HuH-7 (cell line): Measurements from ENCODE around the gene CTNNA3.
"Not testable (repeated sequence)": the region's sequence is repeated elsewhere in the genome, so short reads cannot be mapped to it uniquely, and the experiment has no call there.

Source experiments
- DNase-seq: peaks from one replicate; pipeline ENCODE4 v3.0.0; 2011; ENCODE audit warnings: low spot score

The CTNNA3 gene

GRCh38 chr10:66366163-66366562, 1329.8 kb downstream of the CTNNA3 start:
- no peak for DNase-seq

- no peak for DNase-seq
These were observed 1330.3 kb downstream of the CTNNA3 start for GRCh38 chr10:66365686-66366085.

- no peak for DNase-seq
These were observed 1333.5 kb downstream of the CTNNA3 start for GRCh38 chr10:66362522-66362921.

- not testable (repeated sequence) for DNase-seq
These were observed 1342.2 kb downstream of the CTNNA3 start for GRCh38 chr10:66353822-66354221.

GRCh38 chr10:66353422-66353821, 1342.6 kb downstream of the CTNNA3 start:
- no peak for DNase-seq

GRCh38 chr10:66350622-66351399, 1345.2 kb downstream of the CTNNA3 start:
- DNase-seq: no peak

GRCh38 chr10:66349726-66350125, 1346.3 kb downstream of the CTNNA3 start:
- no peak for DNase-seq

- no peak for DNase-seq
These were observed 1346.9 kb downstream of the CTNNA3 start for GRCh38 chr10:66349076-66349475.

GRCh38 chr10:66337211-66337610, 1358.8 kb downstream of the CTNNA3 start:
- no peak for DNase-seq

GRCh38 chr10:66336791-66337190, 1359.2 kb downstream of the CTNNA3 start:
- DNase-seq: no peak

- not testable (repeated sequence) for DNase-seq
These were observed 1360.2 kb downstream of the CTNNA3 start for GRCh38 chr10:66335753-66336152.

- DNase-seq: no peak
These were observed 1366.8 kb downstream of the CTNNA3 start for GRCh38 chr10:66329147-66329546.

- no peak for DNase-seq
These were observed 1369.1 kb downstream of the CTNNA3 start for GRCh38 chr10:66326876-66327275.

- no peak for DNase-seq
These were observed 1373.2 kb downstream of the CTNNA3 start for GRCh38 chr10:66322777-66323176.

GRCh38 chr10:66321723-66322665, 1374.0 kb downstream of the CTNNA3 start:
- no peak for DNase-seq

GRCh38 chr10:66318761-66319160, 1377.2 kb downstream of the CTNNA3 start:
- DNase-seq: no peak

- no peak for DNase-seq
These were observed 1388.2 kb downstream of the CTNNA3 start for GRCh38 chr10:66307826-66308225.

GRCh38 chr10:66301078-66301477, 1394.9 kb downstream of the CTNNA3 start:
- DNase-seq: no peak

- no peak for DNase-seq
These were observed 1400.4 kb downstream of the CTNNA3 start for GRCh38 chr10:66295602-66296001.

GRCh38 chr10:66294538-66294937, 1401.5 kb downstream of the CTNNA3 start:
- DNase-seq: no peak

GRCh38 chr10:66292922-66293321, 1403.1 kb downstream of the CTNNA3 start:
- DNase-seq: no peak

GRCh38 chr10:66292456-66292855, 1403.5 kb downstream of the CTNNA3 start:
- no peak for DNase-seq

- DNase-seq: no peak
These were observed 1404.9 kb downstream of the CTNNA3 start for GRCh38 chr10:66291133-66291532.
